Activated B cell treated with CpG ODN at 0.5 μM for 24 hours (primary cell): ENCODE results near the gene IZUMO1. TPM values are rescaled to one million over a fixed set of nuclear protein-coding genes. Genes with fewer than 3 reads are reported as not detected.
"Not testable (repeated sequence)": the region's sequence is repeated elsewhere in the genome, so short reads cannot be mapped to it uniquely, and the experiment has no call there.

ENCODE experiments used
- ATAC-seq: fragments of 200-7000 bp; cut with Tn5 transposase; one replicate; pipeline ENCODE4 v1.10.0; 2021; ENCODE audit warnings: low read depth, mild to moderate bottlenecking, moderate library complexity
- CTCF ChIA-PET: fragments of 350-600 bp; sonication (Branson Sonifier 250); formaldehyde crosslinking; loops from one replicate; lab custom pipeline; 2021; ENCODE audit warnings: antibody characterized with exemption; lab: Charles Lee
- POLR2A ChIA-PET: fragments of 350-600 bp; sonication (Branson Sonifier 250); formaldehyde crosslinking; loops from one replicate; lab custom pipeline; 2021; ENCODE audit warnings: antibody characterized with exemption; lab: Charles Lee
- DNase-seq: peaks from one replicate; pipeline ENCODE4 v3.0.0; 2022
- H3K27ac Mint-ChIP-seq: one replicate; pipeline ENCODE4 v1.8.0; 2020; ENCODE audit warnings: mixed read lengths
- H3K27me3 Mint-ChIP-seq: one replicate; pipeline ENCODE4 v1.8.0; 2021; ENCODE audit warnings: mixed read lengths
- H3K36me3 Mint-ChIP-seq: one replicate; pipeline ENCODE4 v1.8.0; 2021; ENCODE audit warnings: low read depth, mixed read lengths
- H3K4me1 Mint-ChIP-seq: one replicate; pipeline ENCODE4 v1.8.0; 2021; ENCODE audit warnings: mixed read lengths
- H3K4me3 Mint-ChIP-seq: one replicate; pipeline ENCODE4 v1.8.0; 2020; ENCODE audit warnings: mild to moderate bottlenecking, mixed read lengths
- H3K9me3 Mint-ChIP-seq: one replicate; pipeline ENCODE4 v1.8.0; 2020; ENCODE audit warnings: mixed read lengths
- intact Hi-C: fragments of 100-400 bp; cut with micrococcal nuclease; formaldehyde crosslinking; loops from one replicate; pipeline ENCODE4 v1.15.1; 2024
- total RNA-seq: library from RNA; stranded (reverse); gene quantifications from 2 replicates; pipeline ENCODE4 v1.2.3, GENCODE V29; 2022
- TF ChIP-seq, protein P1 (sequence below): fragments of 200-600 bp; IDR thresholded peaks from one replicate; pipeline ENCODE4 v1.8.0; 2022; ENCODE audit warnings: antibody characterized with exemption, mild to moderate bottlenecking

Gene IZUMO1
- total RNA-seq, 1 donor from 2014 or later: not detected

DNA sequence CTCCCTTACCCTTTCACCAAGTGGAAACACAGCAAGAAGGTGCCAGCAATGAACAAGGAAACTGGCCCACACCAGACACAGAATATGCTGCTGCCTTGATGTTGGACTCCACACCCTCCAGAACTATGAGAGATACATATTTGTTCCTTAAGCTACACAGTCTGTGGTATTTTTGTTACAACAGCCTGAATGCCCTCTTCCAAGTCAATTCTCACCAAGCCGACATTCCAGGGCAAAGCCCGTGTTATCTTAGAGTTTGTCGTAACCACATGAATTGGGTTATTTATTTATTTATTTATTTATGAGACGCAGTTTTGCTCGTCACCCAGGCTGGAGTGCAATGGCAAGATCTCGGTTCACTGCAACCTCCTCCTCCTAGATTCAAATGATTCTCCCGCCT is 23.6 kb upstream of the IZUMO1 start:
- H3K4me1 Mint-ChIP-seq: no peaks in the 10 kb centered on the region
- ChIA-PET CTCF (no interaction called here), POLR2A (interaction anchor here (0.6 kb wide), 1 partner anchor 54 kb away, joined by 3 read pairs; no protein-coding TSS in a partner anchor)
- intact Hi-C loops: no loop called here
- no peaks in the 10 kb centered on the region for H3K9me3 Mint-ChIP-seq
- peaks cover 27% of the 10 kb centered on the region for H3K27me3 Mint-ChIP-seq
- no peak overlapping the region for H3K27ac Mint-ChIP-seq
- DNase-seq (no peak), ATAC-seq (no peak)
- no peak overlapping the region for H3K4me3 Mint-ChIP-seq
- H3K36me3 Mint-ChIP-seq: no peaks in the 10 kb centered on the region
- TF ChIP-seq, protein P1, sequence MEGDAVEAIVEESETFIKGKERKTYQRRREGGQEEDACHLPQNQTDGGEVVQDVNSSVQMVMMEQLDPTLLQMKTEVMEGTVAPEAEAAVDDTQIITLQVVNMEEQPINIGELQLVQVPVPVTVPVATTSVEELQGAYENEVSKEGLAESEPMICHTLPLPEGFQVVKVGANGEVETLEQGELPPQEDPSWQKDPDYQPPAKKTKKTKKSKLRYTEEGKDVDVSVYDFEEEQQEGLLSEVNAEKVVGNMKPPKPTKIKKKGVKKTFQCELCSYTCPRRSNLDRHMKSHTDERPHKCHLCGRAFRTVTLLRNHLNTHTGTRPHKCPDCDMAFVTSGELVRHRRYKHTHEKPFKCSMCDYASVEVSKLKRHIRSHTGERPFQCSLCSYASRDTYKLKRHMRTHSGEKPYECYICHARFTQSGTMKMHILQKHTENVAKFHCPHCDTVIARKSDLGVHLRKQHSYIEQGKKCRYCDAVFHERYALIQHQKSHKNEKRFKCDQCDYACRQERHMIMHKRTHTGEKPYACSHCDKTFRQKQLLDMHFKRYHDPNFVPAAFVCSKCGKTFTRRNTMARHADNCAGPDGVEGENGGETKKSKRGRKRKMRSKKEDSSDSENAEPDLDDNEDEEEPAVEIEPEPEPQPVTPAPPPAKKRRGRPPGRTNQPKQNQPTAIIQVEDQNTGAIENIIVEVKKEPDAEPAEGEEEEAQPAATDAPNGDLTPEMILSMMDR: no peak

GRCh38 chr19:48768994-48769713 is 22.4 kb upstream of the IZUMO1 start:
- Mint-ChIP-seq H3K27ac (no peak overlapping the region), H3K27me3 (peaks cover 27% of the 10 kb centered on the region), H3K4me1 (no peaks in the 10 kb centered on the region), H3K36me3 (no peaks in the 10 kb centered on the region), H3K9me3 (no peaks in the 10 kb centered on the region), H3K4me3 (no peak overlapping the region)
- CTCF ChIA-PET: no interaction called here
- TF ChIP-seq, protein P1: no peak
- intact Hi-C loops: no loop called here
- no peak for DNase-seq
- no peak for ATAC-seq
- POLR2A ChIA-PET: interaction anchor here (0.6 kb wide), 1 partner anchor 55 kb away, joined by 3 read pairs; no protein-coding TSS in a partner anchor

GRCh38 chr19:48768171-48768753 is 21.6 kb upstream of the IZUMO1 start:
- H3K4me1 Mint-ChIP-seq, CTCF ChIA-PET, H3K27ac Mint-ChIP-seq, DNase-seq, H3K36me3 Mint-ChIP-seq, POLR2A ChIA-PET, H3K9me3 Mint-ChIP-seq, H3K4me3 Mint-ChIP-seq, intact Hi-C loops, ATAC-seq: not testable (repeated sequence)
- peaks cover 27% of the 10 kb centered on the region for H3K27me3 Mint-ChIP-seq

DNA sequence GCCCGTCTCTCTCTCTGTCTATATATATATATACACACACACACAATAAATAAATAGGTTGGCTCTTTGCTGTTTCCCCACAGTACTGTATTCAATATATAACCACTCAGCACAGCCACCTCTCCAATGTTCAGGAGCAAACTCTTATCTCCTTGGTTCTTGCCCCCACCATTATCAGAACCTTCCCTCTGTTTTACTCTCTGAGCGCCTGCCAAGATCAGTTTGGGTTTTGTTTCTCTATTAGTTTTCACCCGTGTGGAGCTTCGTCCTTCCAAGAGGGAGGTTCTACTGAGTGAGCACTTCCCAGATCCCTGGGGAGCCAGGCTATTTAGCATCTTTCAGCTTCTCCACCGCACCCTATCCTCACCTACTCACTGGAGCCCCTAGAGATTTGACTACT is 19.1 kb upstream of the IZUMO1 start:
- POLR2A ChIA-PET, H3K4me1 Mint-ChIP-seq, H3K27ac Mint-ChIP-seq, intact Hi-C loops, H3K4me3 Mint-ChIP-seq, H3K9me3 Mint-ChIP-seq, H3K36me3 Mint-ChIP-seq, ATAC-seq, CTCF ChIA-PET, DNase-seq: not testable (repeated sequence)
- H3K27me3 Mint-ChIP-seq: peaks cover 30% of the 10 kb centered on the region

DNA sequence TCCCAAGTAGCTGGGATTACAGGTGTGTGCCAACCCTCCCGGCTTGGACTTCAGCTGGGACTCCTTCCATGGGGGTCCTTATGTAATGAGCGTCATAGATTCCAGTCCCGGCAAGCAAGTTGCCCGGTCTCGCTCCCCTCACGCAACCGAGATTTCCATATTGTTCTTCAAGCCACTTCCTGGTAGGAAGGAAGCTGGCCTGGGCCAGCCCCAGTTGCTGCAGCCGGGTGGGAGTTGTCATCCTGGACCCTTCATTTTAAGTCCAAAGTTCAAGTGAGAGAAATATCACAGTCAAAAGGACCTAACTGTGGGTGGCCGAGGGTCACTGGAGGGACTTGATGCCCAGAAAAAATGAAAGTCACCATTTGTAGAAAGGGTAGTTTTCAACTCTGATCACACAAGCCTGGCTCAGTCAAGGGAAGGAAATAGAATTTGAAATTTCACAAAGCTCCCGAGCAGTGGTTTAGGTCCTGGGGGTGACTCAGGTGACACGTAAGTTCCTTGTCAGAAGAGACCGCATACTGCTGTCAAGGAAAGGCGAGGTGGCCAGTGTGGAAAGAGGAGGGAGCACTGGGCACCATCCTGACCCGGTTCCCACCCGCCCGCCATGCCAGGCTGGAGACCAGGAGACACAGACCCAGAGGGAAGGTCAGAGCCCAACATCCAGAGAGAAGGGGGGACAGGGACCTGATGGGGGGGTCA is 13.9 kb upstream of the IZUMO1 start:
- DNase-seq (no peak), ATAC-seq (no peak)
- CTCF ChIA-PET: no interaction called here
- intact Hi-C loops: no loop called here
- no peak overlapping the region for H3K27ac Mint-ChIP-seq
- peaks cover 18% of the 10 kb centered on the region for H3K27me3 Mint-ChIP-seq
- H3K36me3 Mint-ChIP-seq: no peaks in the 10 kb centered on the region
- no peak overlapping the region for H3K4me3 Mint-ChIP-seq
- H3K9me3 Mint-ChIP-seq: no peaks in the 10 kb centered on the region
- POLR2A ChIA-PET: interaction anchor here (0.6 kb wide), 1 partner anchor 60 kb away, joined by 4 read pairs; no protein-coding TSS in a partner anchor
- peaks cover 3% of the 10 kb centered on the region for H3K4me1 Mint-ChIP-seq
- TF ChIP-seq, protein P1: no peak

DNA sequence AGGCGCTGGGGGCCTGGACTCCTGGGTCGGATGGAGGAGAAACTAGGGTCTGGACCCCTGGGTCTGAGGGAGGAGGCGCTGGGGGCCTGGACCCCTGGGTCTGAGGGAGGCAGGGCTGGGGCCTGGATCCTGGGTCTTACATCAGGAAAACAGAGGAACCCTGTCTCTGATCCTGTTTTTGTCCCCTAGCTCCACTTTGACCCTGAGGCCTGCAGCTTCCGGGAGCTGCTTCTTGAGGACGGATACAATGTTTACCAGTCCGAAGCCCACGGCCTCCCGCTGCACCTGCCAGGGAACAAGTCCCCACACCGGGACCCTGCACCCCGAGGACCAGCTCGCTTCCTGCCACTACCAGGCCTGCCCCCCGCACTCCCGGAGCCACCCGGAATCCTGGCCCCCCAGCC is 11.0 kb upstream of the IZUMO1 start:
- no peak overlapping the region for H3K4me3 Mint-ChIP-seq
- POLR2A ChIA-PET: no interaction called here
- ATAC-seq: no peak
- TF ChIP-seq, protein P1: no peak
- H3K4me1 Mint-ChIP-seq: peaks cover 9% of the 10 kb centered on the region
- no peak for DNase-seq
- no peak overlapping the region for H3K27ac Mint-ChIP-seq
- CTCF ChIA-PET: no interaction called here
- no peaks in the 10 kb centered on the region for H3K36me3 Mint-ChIP-seq
- H3K27me3 Mint-ChIP-seq: peaks cover 37% of the 10 kb centered on the region
- intact Hi-C loops: no loop called here
- no peaks in the 10 kb centered on the region for H3K9me3 Mint-ChIP-seq
